GM21529 (cell line): ENCODE measurements around the gene DISP3.
"Not testable (repeated sequence)": the region's sequence is repeated elsewhere in the genome, so short reads cannot be mapped to it uniquely, and the experiment has no call there.

ENCODE experiments used
- ATAC-seq: cut with Tn5 transposase; IDR thresholded peaks from one replicate; pipeline ENCODE4 v1.9.1; 2021; ENCODE audit not compliant: unreplicated experiment

Gene DISP3

GRCh38 chr1:11569551-11569950, 90.6 kb downstream of the DISP3 start:
- no peak for ATAC-seq

DNA sequence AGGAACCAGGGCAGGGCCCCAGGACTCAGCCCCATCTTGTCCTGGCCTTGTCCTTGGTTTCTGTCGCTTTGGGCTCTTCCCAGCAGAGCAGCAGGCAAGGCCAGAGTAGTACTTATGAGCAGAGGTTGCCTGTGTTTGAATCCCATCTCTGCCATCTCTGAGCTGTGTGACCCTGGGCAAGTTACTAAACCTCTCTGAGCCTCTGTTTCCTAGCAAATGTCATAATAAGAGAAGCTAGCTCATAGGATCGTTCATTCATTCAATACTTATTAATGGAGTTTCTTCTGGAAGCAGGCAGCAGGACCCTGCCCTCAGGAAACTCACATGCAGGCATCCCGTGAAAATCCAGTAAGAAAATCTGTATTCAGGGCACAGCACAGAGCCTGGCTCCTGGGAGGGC, 91.0 kb downstream of the DISP3 start:
- no peak for ATAC-seq

GRCh38 chr1:11570821-11571380, 91.9 kb downstream of the DISP3 start:
- ATAC-seq = no peak

DNA sequence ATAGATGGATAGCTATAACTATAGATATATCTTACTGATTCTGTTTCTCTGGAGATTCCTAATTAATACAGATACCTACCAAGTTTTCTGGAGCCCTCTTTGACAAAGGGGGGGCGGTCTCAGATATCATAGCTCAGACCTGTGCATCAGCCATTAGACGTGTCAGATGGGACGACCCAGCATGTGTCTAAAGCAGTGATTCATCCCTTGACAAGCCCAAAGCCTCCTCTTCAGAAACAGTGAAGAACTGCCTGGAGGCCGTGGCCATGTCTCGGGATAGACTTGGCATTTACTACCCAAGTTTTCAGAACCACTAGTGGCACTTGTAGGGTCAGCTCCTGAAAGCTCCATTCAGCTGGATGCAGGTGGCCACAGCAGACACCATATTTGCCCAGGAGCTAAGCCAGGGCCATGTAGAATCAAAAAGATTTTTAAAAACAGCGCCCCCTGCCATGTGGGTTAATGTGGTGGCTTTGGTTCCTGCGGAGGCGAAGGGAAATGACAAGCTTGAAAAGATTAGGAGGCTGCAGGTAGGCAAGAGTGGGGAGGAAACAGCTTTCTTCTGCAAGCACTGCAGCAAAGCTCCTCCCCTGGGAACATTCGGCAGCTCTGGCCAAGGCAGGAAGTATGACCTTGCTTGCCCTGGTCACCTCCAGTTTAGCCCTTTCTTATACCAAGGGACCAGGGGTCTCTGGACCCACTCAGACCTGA, 93.1 kb downstream of the DISP3 start:
- ATAC-seq = no peak

DNA sequence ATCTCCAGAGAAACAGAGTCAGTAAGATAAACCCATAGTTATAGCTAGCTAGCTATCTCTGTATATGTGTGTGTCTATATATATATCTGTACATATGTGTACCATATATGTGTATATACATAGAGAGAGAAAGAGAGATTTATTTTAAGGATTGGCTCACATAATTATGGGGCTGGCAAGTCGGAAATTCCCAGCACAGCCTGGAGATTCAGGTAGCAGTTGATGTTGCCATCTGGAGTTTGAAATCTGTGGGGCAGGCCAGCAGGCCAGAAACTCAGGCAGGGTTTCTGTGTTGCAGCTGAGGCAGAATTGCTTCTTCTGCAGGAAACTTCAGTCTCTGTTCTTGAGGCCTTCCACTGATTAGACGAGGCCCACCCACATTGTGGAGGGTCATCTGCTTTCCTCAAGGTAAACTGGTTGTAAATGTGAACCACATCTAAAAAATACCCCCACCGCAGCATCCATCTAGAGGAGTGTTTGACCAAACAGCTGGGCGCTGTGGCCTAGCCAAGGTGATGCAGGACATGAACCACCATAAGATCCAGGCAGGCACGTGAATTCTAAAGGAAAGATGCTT, 94.2 kb downstream of the DISP3 start:
- no peak for ATAC-seq

- ATAC-seq = no peak
Measured at GRCh38 chr1:11575553-11575952, 96.6 kb downstream of the DISP3 start.

DNA sequence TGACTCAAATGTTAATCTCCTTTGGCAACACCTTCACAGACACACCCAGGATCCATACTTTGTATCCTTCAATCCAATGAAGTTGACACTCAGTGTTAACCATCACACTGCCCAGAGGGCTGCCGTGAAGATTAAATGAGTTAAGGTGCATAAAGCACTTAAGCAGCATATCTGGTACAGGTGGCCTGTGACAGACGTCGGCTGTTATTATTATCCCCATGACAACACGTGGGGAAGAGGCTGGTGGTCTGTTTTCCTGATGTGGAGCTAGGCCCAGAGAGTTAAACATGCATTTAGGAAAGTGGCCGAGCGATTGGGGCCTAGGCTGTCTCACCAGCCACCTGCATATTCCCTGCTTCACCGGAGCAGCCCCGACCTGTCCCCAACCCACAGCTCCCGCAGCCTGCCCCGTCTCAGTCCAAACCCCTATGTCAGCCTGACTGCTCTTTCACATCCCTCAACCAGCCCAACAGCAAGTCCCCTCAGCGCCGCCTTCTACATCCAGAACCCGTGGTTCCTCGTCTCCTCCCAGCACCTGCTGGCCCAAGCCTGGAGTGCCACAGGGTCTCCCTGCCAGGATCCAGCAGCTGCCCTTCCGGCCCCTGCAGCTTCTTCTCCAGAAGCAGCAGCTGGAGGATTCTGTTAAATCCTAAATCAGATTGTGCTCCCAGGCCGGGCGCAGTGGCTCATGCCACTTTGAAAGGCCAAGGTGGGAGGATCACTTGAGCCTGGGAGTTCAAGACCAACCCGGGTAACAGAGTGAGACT, 97.3 kb downstream of the DISP3 start:
- no peak for ATAC-seq

- ATAC-seq = no peak
Measured at GRCh38 chr1:11578004-11578403, 99.0 kb downstream of the DISP3 start.

- ATAC-seq = no peak
Measured at GRCh38 chr1:11579506-11579905, 100.6 kb downstream of the DISP3 start.

- not testable (repeated sequence) for ATAC-seq
Measured at GRCh38 chr1:11580049-11580448, 101.1 kb downstream of the DISP3 start.

DNA sequence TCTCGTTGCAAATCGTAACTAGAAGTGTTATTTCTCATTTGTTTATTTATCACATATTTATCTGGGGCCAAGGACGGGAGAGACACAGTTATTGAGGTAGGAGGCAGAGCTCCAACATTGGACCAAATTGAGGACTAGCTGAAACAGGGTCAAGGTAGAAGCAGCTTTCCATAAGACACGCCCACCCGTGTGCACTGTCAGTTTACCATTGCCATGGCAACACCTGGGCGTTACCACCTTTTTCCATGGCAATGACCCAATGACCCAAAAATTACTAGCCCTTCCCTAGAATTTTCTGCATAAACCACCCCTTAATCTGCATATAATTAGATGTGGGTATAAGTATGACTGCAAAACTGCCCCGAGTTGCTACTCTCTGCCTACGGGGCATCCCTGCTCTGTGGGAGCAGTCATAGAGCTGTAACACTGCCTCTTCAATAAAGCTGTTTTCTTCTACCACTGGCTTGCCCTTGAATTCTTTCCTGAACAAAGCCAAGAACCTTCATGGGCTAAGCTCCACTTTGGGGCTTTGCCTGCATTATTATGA, 102.6 kb downstream of the DISP3 start:
- no peak for ATAC-seq

GRCh38 chr1:11585389-11585788, 106.4 kb downstream of the DISP3 start:
- ATAC-seq = no peak
